GM11168 (cell line): ENCODE measurements around the gene PTPRT.

Source experiments
- in situ Hi-C: fragments of 300-500 bp; cut with MboI; formaldehyde crosslinking; loops from one replicate; pipeline ENCODE4 v1.12.0; 2022; ENCODE audit warnings: low sequenced_read_pairs; ENCODE audit not compliant: unreplicated experiment

Gene PTPRT

GRCh38 chr20:42595625-42596024, 594.1 kb downstream of the PTPRT start:
- in situ Hi-C loops: no loop called here

- in situ Hi-C loops: no loop called here
These were observed 595.0 kb downstream of the PTPRT start for GRCh38 chr20:42594659-42595058.

DNA sequence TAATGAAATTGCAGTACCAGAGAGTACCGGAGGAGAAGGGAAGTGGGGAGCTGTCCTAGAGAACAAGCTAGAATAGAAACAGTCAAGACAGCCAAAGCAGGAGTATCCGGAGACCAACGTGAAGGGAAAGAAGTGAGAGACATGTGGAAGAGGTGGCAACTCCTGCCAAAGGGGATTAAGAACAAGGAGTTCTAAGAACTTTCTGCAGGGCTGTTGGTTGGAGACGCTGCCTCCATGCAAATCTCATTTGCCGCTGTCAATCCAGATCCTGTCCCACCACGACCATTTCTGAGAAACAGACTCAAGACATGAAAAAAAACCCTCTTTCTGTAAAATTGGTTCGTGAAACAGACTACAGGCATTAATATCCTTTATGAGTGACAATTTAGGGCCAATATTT, 595.7 kb downstream of the PTPRT start:
- in situ Hi-C loops: no loop called here

DNA sequence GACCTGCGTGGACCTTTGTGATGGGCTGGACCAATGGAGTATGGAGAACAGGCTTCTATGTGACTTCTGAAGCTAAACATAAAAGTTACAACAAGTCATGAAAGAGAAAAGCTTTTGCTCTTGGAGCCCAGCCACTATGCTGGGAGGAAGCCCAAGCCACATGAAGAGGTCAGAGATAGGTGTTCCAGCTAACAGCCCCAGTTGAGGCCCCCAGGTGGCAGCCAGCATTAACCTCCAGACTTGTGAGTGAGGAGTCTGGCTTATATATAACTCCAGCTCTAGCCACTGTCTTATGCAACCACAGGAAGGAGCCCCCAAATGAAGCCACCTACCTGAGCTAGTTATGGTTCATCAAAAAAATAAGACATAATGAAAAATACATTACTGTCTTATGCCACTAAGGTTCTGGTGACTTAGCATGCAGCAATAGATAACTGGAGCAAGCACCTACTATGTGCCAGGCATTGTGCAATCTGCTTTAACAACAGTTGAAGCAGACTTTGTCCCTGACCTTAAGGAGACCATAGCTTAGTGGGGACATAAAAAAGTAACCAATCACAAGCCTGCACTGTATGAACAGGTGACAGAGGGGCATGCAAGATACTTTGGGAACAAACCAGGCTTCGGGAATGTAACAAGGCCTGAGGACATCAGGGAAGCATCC, 599.6 kb downstream of the PTPRT start:
- in situ Hi-C loops: no loop called here

DNA sequence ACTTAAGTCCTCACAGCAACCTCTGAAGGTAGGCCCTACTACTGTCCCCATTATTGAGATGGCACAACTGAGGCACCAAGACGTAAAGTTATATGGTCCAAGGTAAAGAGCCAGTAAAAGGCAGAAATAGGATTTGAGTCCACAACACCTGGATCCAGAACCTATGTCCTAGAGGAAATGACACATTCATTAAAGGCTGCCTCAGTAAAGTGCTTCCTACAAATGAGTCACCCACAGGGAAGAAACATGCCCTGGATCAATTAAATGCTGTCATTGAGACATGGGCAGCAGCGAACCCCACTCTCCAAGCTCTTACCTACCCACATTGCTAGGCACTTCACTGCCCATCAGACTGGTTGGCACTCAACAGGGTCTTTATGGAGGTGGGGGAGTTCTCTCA, 600.9 kb downstream of the PTPRT start:
- in situ Hi-C loops: no loop called here

GRCh38 chr20:42587427-42587826, 602.3 kb downstream of the PTPRT start:
- in situ Hi-C loops: no loop called here

- in situ Hi-C loops: no loop called here
These were observed 608.4 kb downstream of the PTPRT start for GRCh38 chr20:42581311-42581710.

DNA sequence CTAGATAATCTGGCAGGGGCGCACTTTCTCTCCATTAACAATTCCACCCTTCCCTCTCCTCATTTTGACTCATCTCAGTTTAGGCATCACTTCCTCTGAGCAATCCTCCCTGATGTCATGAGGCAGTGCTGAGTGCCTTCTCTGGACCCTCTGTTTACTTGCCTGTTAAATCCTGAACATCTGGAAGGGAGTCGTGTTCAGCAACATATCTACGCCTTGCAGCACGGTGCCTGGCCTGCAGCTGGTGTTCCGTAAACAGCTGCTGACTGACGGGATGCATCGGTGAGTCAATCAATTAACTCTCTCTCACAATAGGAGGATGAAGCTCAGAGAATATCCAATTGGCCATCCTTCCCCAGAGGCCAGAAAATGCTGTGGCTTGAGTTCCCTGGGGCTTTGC, 613.5 kb downstream of the PTPRT start:
- in situ Hi-C loops: no loop called here

GRCh38 chr20:42572320-42573016, 617.2 kb downstream of the PTPRT start:
- in situ Hi-C loops: no loop called here

GRCh38 chr20:42567409-42567808, 622.3 kb downstream of the PTPRT start:
- in situ Hi-C loops: no loop called here

- in situ Hi-C loops: no loop called here
These were observed 624.3 kb downstream of the PTPRT start for GRCh38 chr20:42565235-42565995.

DNA sequence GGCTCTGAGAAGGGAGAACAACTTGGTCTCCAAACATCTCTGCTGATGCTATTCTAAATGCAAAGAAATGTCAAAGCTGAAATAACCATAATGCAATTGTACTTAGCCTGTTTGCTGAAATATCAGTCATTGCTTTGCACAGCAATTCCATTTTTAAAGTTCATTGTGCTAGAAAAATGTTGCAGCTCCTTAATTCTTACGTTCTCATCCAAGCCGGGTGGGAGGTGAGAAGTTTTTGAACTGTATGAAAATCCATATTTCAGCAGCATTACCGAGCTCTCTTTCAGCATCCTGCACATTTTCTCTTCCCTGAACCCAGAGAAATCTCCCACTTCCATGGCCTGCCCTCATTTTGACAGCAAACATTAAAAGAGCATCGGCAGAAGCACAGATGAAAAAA, 630.0 kb downstream of the PTPRT start:
- in situ Hi-C loops: no loop called here

DNA sequence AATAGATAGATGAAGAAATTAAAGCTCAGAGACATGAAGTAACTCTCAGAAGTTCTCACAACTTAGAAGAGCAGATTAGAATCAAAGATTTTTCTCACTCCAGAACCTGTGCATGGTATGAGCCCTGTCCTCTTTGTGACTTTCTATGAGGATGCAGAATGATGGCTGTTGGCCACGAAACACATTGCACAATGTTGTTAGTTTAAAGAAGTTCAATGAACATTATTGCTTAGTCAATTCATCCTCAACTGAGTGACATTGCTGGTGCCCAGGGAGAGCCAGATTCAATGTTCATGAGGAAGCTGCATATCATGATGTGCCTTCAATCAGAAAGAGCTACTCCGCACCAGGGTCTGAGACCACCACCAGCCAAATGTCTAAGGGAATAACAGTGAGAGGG, 633.1 kb downstream of the PTPRT start:
- in situ Hi-C loops: no loop called here

GRCh38 chr20:42553374-42553773, 636.3 kb downstream of the PTPRT start:
- in situ Hi-C loops: no loop called here

DNA sequence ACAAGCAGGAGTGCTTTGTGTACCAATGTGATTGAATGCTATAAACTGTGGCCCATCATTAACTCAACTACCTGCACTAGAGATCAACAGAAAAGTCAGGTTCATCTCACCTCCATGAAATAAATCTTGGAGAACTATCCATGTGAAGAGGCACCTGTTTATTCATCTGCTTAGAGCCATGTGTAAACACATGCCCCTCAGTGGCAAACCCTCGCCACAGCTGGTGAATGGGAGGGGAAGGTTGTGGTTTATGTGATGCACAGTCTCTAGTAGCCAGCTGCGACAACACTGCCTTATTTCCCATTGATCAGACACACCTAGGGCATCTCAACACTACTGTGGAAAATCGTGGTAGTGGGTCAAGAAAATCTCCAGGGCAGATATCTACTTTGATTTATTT, 640.2 kb downstream of the PTPRT start:
- in situ Hi-C loops: loop anchor here (25.0 kb wide), 1 partner anchor 863 kb away; no protein-coding TSS in a partner anchor

DNA sequence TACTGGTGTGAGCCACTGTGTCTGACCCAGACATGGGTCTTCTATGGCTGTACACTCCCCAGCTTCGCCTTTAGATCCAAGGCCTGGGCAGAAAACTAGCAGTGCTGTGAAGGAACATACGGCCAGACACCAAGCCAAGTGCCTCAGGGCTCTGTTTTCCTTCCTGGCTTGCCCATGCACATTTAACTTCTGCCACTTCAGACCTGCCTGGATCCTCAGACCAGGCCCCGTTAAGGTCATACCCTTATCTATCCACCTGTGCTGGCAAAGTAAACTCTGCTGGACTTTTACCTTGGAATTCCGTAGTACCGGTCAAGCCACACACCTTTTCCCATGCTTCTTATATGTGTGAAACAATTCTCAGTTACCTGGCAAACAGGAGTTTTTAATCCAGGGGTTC, 644.8 kb downstream of the PTPRT start:
- in situ Hi-C loops: loop anchor here (25.0 kb wide), 1 partner anchor 867 kb away; no protein-coding TSS in a partner anchor

- in situ Hi-C loops: loop anchor here (25.0 kb wide), 1 partner anchor 879 kb away; no protein-coding TSS in a partner anchor
These were observed 656.9 kb downstream of the PTPRT start for GRCh38 chr20:42532831-42533230.

DNA sequence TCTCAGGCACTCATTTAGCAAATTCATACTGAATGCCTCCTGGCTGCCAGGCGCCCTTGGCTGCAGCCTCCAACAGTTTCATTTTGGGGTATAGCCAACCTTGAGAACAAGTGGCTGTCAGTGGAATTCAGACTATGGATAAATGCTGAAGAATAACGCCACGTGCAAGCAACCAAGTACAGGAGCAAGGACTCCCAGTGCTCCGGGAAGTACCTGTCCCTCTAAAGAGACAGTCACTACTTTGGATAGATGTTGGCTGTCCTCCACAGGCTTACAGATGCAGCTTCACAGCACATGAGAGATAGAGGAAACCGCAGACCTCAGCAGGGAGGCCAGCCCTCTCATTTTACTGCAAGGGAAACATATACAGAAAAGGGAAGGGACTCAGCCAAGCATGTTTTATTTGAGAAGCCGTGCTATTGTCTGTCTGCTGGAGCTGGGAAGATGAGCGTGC, 658.2 kb downstream of the PTPRT start:
- in situ Hi-C loops: loop anchor here (25.0 kb wide), 1 partner anchor 881 kb away; no protein-coding TSS in a partner anchor

DNA sequence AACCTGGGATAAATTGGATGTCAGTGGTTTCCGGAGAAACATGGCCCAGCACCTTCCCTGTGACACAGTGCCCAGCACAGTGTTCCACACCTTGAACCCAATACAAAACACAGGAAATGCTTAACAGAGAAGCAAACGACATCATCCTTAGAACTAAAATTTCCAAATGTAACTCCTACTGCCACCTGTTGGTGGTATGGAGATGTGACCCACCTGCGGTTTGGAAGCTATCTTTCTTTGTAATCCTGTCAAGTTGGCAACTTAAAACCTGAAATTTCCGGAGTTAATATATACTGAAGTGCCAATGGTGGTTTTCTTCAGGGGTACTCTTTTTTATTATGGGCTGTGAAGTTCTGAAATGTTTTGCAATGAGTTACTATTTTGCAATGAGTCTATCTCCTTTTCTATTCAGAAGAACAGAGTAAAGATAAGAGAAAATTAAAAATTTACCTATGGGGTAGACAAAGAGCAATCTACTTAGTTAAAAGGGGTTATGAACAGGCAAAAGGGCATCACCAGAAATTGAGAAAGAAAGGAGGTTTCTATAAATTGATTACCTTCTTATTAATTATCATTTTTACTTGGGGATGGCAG, 658.8 kb downstream of the PTPRT start:
- in situ Hi-C loops: loop anchor here (25.0 kb wide), 1 partner anchor 881 kb away; no protein-coding TSS in a partner anchor

DNA sequence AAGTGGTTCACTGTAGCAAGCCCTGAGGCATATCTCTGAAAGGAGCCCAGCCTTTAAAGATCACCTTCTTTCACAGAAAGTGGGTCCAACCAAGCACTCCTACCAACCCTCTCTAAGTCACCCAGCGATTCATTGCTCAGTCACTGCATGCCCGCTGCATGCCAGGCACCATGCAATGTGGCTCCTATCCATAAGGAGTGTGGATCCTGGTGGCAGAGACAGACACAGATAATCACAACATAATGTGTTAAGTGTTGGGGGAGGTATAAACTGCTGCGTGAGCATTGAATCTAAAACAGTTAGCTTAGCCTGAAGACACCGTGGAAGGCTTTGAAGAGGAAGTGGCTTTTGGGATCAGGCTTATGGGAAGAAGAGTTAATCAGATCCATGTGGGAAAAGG, 659.5 kb downstream of the PTPRT start:
- in situ Hi-C loops: loop anchor here (25.0 kb wide), 1 partner anchor 882 kb away; no protein-coding TSS in a partner anchor
